HCT116 (cell line): ENCODE data around the gene CHAC1. TPM values are rescaled to one million over a fixed set of nuclear protein-coding genes. Genes with fewer than 3 reads are reported as not detected.

ENCODE experiments used
- ATAC-seq: fragments of 200-7000 bp; cut with Tn5 transposase; 2 replicates; pipeline ENCODE4 v1.9.1; 2020; ENCODE audit warnings: mild to moderate bottlenecking, moderate library complexity
- BruUV-seq: library from RNA; stranded (reverse); fragments of 400-500 nt; replicated peaks from 2 replicates; lab custom pipeline; 2021; lab: Mats Ljungman, UMichigan
- CTCF ChIA-PET: fragments of 300-600 bp; sonication (Branson Sonifier 250); formaldehyde crosslinking; loops from one replicate; lab custom pipeline; 2021; ENCODE audit warnings: antibody characterized with exemption; lab: Charles Lee
- POLR2A ChIA-PET: fragments of 300-600, 350-600 bp; sonication (Branson Sonifier 250); formaldehyde crosslinking; loops from one replicate; lab custom pipeline; 2021; ENCODE audit warnings: antibody characterized with exemption; lab: Charles Lee
- RAD21 ChIA-PET, 2 experiments: fragments of 300-600 bp; sonication (Branson Sonifier 250); formaldehyde crosslinking; loops; one replicate each; lab custom pipeline; 2023; ENCODE audit warnings: low total read pairs in 2 of 2; ENCODE audit not compliant: uncharacterized antibody in 2 of 2, unreplicated experiment in 2 of 2, low non-redundant PET in 1 of 2; lab: Charles Lee
- DNase-seq: peaks from one replicate; pipeline ENCODE4 v3.0.0-alpha.2; 2010; ENCODE audit warnings: low read depth, low spot score
- H2AFZ ChIP-seq: fragments of 200-600 bp; shearing (Covaris generic), sonication (generic); 2 replicates; pipeline ENCODE4 v1.6.1; 2017; ENCODE audit warnings: low read depth, mixed run types, mixed read lengths, antibody characterized with exemption, low read length; ENCODE audit not compliant: poor library complexity, severe bottlenecking
- H3K27ac ChIP-seq: 2 replicates; pipeline ENCODE4 v1.5.1; 2012; ENCODE audit warnings: low read depth, low read length
- H3K27me3 ChIP-seq: fragments of 200-600 bp; sonication (generic); 2 replicates; pipeline ENCODE4 v1.6.1; 2016; ENCODE audit warnings: mixed run types, low read length, mixed read lengths; ENCODE audit not compliant: insufficient read depth
- H3K36me3 ChIP-seq, 2 experiments: fragments of 200-500 bp in 1 of 2; fragments of 200-600 bp in 1 of 2; sonication (Bioruptor generic) in 1 of 2; sonication (generic) in 1 of 2; 2 replicates each; pipeline versions ENCODE4 v1.5.1 to v1.6.1; 2014 to 2016; ENCODE audit warnings: low read length in 2 of 2, inconsistent platforms in 1 of 2, mixed read lengths in 1 of 2, mixed run types in 1 of 2; ENCODE audit not compliant: insufficient read depth in 2 of 2, control insufficient read depth in 1 of 2
- H3K4me1 ChIP-seq, 2 experiments: fragments of 200-600 bp in 1 of 2; sonication (generic) in 1 of 2; 2 replicates each; pipeline versions ENCODE4 v1.5.1 to v1.6.1; 2012 to 2017; ENCODE audit warnings: low read length in 2 of 2, inconsistent platforms in 1 of 2, mild to moderate bottlenecking in 1 of 2, mixed read lengths in 1 of 2, mixed run types in 1 of 2, moderate library complexity in 1 of 2; ENCODE audit not compliant: insufficient read depth in 2 of 2, control insufficient read depth in 1 of 2
- H3K4me2 ChIP-seq: fragments of 200-600 bp; sonication (generic); 2 replicates; pipeline ENCODE4 v1.6.1; 2017; ENCODE audit warnings: mixed run types, low read length, mixed read lengths
- H3K4me3 ChIP-seq, 2 experiments: fragments of 200-600 bp in 1 of 2; sonication (generic) in 1 of 2; replicated peaks in 1 of 2; 2 replicates each; pipeline ENCODE4 v1.5.1; 2011 to 2016; ENCODE audit warnings: low read length in 2 of 2, control low read depth in 1 of 2, low read depth in 1 of 2, mild to moderate bottlenecking in 1 of 2, mixed read lengths in 1 of 2, mixed run types in 1 of 2
- H3K79me2 ChIP-seq: fragments of 200-600 bp; sonication (generic); 2 replicates; pipeline ENCODE4 v1.6.1; 2017; ENCODE audit warnings: mild to moderate bottlenecking, mixed run types, low read length, moderate library complexity, mixed read lengths; ENCODE audit not compliant: insufficient read depth
- H3K9ac ChIP-seq: fragments of 200-600 bp; sonication (generic); 2 replicates; pipeline ENCODE4 v1.6.1; 2016; ENCODE audit warnings: low read length, mixed read lengths
- H3K9me2 ChIP-seq: fragments of 200-600 bp; sonication (generic), shearing (Covaris generic); 2 replicates; pipeline ENCODE4 v1.6.1; 2017; ENCODE audit warnings: mixed run types, mild to moderate bottlenecking, moderate library complexity; ENCODE audit not compliant: insufficient read depth
- H3K9me3 ChIP-seq, 2 experiments: fragments of 200-500 bp in 1 of 2; fragments of 200-600 bp in 1 of 2; sonication (Bioruptor generic) in 1 of 2; sonication (generic) in 1 of 2; 2 replicates each; pipeline ENCODE4 v1.6.1; 2014 to 2017; ENCODE audit warnings: low read length in 2 of 2, mixed read lengths in 2 of 2, inconsistent platforms in 1 of 2, low read depth in 1 of 2, mild to moderate bottlenecking in 1 of 2, mixed run types in 1 of 2, moderate library complexity in 1 of 2; ENCODE audit not compliant: control insufficient read depth in 1 of 2, insufficient read depth in 1 of 2
- H4K20me1 ChIP-seq: fragments of 200-600 bp; sonication (generic), shearing (Covaris generic); 2 replicates; pipeline ENCODE4 v1.6.1; 2017; ENCODE audit warnings: mixed run types, mild to moderate bottlenecking, moderate library complexity; ENCODE audit not compliant: insufficient read depth
- EZH2 ChIP-seq: fragments of 200-600 bp; sonication (generic); IDR thresholded peaks from 2 replicates; pipeline ENCODE4 v1.6.1; 2017; ENCODE audit warnings: antibody characterized with exemption, mixed run types
- SIN3A ChIP-seq: IDR thresholded peaks from 2 replicates; pipeline ENCODE4 v1.6.1; 2012; ENCODE audit warnings: low read depth
- SP1 ChIP-seq: IDR thresholded peaks from 2 replicates; pipeline ENCODE4 v1.6.1; 2012; ENCODE audit warnings: low read depth
- SRF ChIP-seq: IDR thresholded peaks from 2 replicates; pipeline ENCODE4 v1.6.1; 2012; ENCODE audit warnings: low read depth
- YY1 ChIP-seq: IDR thresholded peaks from 2 replicates; pipeline ENCODE4 v1.6.1; 2011; ENCODE audit warnings: low read length, low read depth, moderate library complexity, mild to moderate bottlenecking; ENCODE audit not compliant: insufficient replicate concordance; ENCODE audit errors: extremely low read depth
- ZFX ChIP-seq: fragments of 450-650 bp; IDR thresholded peaks from 2 replicates; pipeline ENCODE4 v1.6.1; 2017
- ZNF274 ChIP-seq: fragments of 200-500 bp; sonication (Bioruptor generic); IDR thresholded peaks from 2 replicates; pipeline ENCODE4 v1.6.1; 2014; ENCODE audit warnings: mild to moderate bottlenecking, low read depth, low read length, inconsistent platforms
- intact Hi-C: fragments of 100-400 bp; cut with micrococcal nuclease; formaldehyde crosslinking; loops from 2 replicates; pipeline ENCODE4 v1.10.0; 2022
- total RNA-seq: library from RNA; stranded (reverse); gene quantifications from one replicate; pipeline ENCODE4 v1.2.1, GENCODE V29; 2021; ENCODE audit not compliant: unreplicated experiment
- TF ChIP-seq, protein P1 (sequence below), 3 experiments: fragments of 200-600 bp in 1 of 3; sonication (generic) in 1 of 3; IDR thresholded peaks in 2 of 3; conservative IDR thresholded peaks in 1 of 3; 2 replicates each; pipeline ENCODE4 v1.5.1; 2012 to 2017; ENCODE audit warnings: low read depth in 2 of 3, low read length in 2 of 3, antibody characterized with exemption in 1 of 3, borderline replicate concordance in 1 of 3, control low read depth in 1 of 3, mild to moderate bottlenecking in 1 of 3, mixed read lengths in 1 of 3, mixed run types in 1 of 3, moderate library complexity in 1 of 3; ENCODE audit not compliant: insufficient read depth in 1 of 3

The CHAC1 gene
- total RNA-seq, 1 experiment from 2014 or later = 58.9 TPM

DNA sequence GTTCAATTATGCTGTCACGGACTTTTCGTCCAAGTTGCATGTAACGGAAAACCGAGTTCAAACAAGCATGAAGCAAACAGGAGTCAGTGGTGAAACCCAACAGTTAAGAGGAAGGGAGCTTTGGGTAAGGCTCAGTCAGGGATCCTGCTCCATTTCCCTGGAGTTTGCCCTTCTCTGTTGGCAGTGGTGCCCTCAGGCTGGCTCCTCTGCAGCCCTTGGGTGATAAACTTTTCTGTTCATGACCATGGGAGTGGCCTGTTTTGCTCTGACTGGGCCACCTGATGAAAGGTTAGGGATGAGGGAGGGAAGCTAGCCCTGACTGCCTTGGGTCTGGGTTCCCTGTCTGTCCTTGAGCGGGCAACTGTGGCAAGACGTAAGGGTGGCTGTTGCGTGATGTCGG, 16.1 kb downstream of the CHAC1 start (continued):
- TF ChIP-seq EZH2 (no peak), SIN3A (no peak), ZFX (no peak), SRF (no peak), SP1 (no peak)
- TF ChIP-seq, protein P1, sequence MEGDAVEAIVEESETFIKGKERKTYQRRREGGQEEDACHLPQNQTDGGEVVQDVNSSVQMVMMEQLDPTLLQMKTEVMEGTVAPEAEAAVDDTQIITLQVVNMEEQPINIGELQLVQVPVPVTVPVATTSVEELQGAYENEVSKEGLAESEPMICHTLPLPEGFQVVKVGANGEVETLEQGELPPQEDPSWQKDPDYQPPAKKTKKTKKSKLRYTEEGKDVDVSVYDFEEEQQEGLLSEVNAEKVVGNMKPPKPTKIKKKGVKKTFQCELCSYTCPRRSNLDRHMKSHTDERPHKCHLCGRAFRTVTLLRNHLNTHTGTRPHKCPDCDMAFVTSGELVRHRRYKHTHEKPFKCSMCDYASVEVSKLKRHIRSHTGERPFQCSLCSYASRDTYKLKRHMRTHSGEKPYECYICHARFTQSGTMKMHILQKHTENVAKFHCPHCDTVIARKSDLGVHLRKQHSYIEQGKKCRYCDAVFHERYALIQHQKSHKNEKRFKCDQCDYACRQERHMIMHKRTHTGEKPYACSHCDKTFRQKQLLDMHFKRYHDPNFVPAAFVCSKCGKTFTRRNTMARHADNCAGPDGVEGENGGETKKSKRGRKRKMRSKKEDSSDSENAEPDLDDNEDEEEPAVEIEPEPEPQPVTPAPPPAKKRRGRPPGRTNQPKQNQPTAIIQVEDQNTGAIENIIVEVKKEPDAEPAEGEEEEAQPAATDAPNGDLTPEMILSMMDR (IDR thresholded peaks at IDR 0.05 in 2 of 3, conservative IDR thresholded peaks at IDR 0.05 in 1 of 3; ENCODE audit: borderline replicate concordance in 1 of 3, insufficient read depth in 1 of 3, low read depth in 2 of 3, low read length in 2 of 3) = no peak

DNA sequence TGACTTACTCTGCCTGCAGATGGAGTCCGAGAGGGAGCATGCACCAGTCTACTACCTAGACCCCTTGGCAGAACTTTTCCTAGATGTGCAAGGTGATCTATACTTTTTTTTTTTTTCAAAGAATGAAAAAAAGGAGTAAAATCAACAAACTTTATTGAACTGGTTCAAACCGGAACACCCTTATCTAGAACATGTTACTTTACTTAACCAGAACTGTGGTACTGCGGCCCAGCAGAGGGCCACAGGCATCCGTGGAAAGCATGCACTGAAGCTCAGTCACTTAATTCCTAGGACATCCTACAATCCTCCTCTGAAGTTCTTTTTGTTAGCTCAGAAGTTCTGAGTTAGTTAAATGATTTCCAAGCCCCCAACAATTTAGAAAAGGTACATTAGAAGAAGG, 21.6 kb downstream of the CHAC1 start:
- Histone ChIP-seq H3K36me3 (peaks cover 19 to 37% of the 10 kb centered on the region in 2 experiments), H4K20me1 (no peaks in the 10 kb centered on the region), H3K9me3 (no peaks in the 10 kb centered on the region), H2AFZ (no peak overlapping the region), H3K79me2 (no peaks in the 10 kb centered on the region), H3K4me2 (no peak overlapping the region), H3K27me3 (no peaks in the 10 kb centered on the region), H3K4me3 (no peak overlapping the region), H3K27ac (no peak overlapping the region), H3K4me1 (peaks cover 0 to 3% of the 10 kb centered on the region in 2 experiments; a peak in 1 of 4 replicates), H3K9ac (no peak overlapping the region), H3K9me2 (no peaks in the 10 kb centered on the region)
- RAD21 ChIA-PET = interaction anchor here in 1 of 2 experiments (0.6 kb wide), 1 partner anchor 44 kb away, joined by 10 read pairs; no protein-coding TSS in a partner anchor
- DNase-seq (no peak), ATAC-seq (no peak)
- intact Hi-C loops = no loop called here
- CTCF ChIA-PET = no interaction called here
- TF ChIP-seq ZNF274 = no peak
- TF ChIP-seq YY1 = no peak
- TF ChIP-seq, all 23 proteins: peak for 0
- POLR2A ChIA-PET = interaction anchor here (2.9 kb wide), 1 partner anchor 22 kb away, joined by 8 read pairs; the partner anchor contains the start of gene CHAC1
- BruUV-seq = no TSS peak
